COLO668 (cell line): ENCODE measurements around the gene LYG2.
"Not testable (repeated sequence)": the region's sequence is repeated elsewhere in the genome, so short reads cannot be mapped to it uniquely, and the experiment has no call there.

ENCODE experiments used
- DNase-seq: peaks from one replicate; lab custom pipeline; 2025; ENCODE audit not compliant: unreplicated experiment; lab: John Stamatoyannopoulos, UW

The LYG2 gene

GRCh38 chr2:99255491-99256318, at the start of gene LYG2:
LYG2 (minus strand) TSS chr2:99255666; CDS start chr2:99254260, 1,406 bp downstream.
- no peak for DNase-seq

GRCh38 chr2:99301097-99301496, 45.6 kb upstream of the LYG2 start, which contains the start of gene LYG1:
LYG1 (minus strand) TSS chr2:99301197; CDS start chr2:99295670, 5,527 bp downstream.
- not testable (repeated sequence) for DNase-seq

GRCh38 chr2:99299580-99299979, 44.1 kb upstream of the LYG2 start:
- no peak for DNase-seq

- no peak for DNase-seq
These were observed 42.5 kb upstream of the LYG2 start for GRCh38 chr2:99297994-99298393.

GRCh38 chr2:99285526-99285925, 30.1 kb upstream of the LYG2 start:
- no peak for DNase-seq

GRCh38 chr2:99279969-99280695, 24.7 kb upstream of the LYG2 start:
- DNase-seq: no peak

- DNase-seq: peak; percentile 22
These were observed 23.4 kb upstream of the LYG2 start for GRCh38 chr2:99278793-99279291.

- not testable (repeated sequence) for DNase-seq
These were observed 22.8 kb upstream of the LYG2 start for GRCh38 chr2:99278195-99278765.

GRCh38 chr2:99275882-99276281, 20.4 kb upstream of the LYG2 start:
- DNase-seq: no peak

- DNase-seq: no peak
These were observed 5.8 kb upstream of the LYG2 start for GRCh38 chr2:99261242-99261641.

- no peak for DNase-seq
These were observed 4.7 kb upstream of the LYG2 start for GRCh38 chr2:99260184-99260583.

- no peak for DNase-seq
These were observed 4.0 kb upstream of the LYG2 start for GRCh38 chr2:99259465-99259864.

- DNase-seq: no peak
These were observed 1.2 kb upstream of the LYG2 start for GRCh38 chr2:99256677-99257076.

GRCh38 chr2:99249951-99250350, 5.5 kb downstream of the LYG2 start:
- no peak for DNase-seq

GRCh38 chr2:99242151-99242550, 13.3 kb downstream of the LYG2 start:
- no peak for DNase-seq

GRCh38 chr2:99240431-99240830, 15.0 kb downstream of the LYG2 start:
- no peak for DNase-seq

GRCh38 chr2:99238599-99238998, 16.9 kb downstream of the LYG2 start:
- no peak for DNase-seq

GRCh38 chr2:99233177-99233576, 22.3 kb downstream of the LYG2 start:
- not testable (repeated sequence) for DNase-seq

- no peak for DNase-seq
These were observed 37.5 kb downstream of the LYG2 start for GRCh38 chr2:99217929-99218501.

- no peak for DNase-seq
These were observed 39.4 kb downstream of the LYG2 start for GRCh38 chr2:99216096-99216495.

- DNase-seq: peak; percentile 14
These were observed 50.0 kb downstream of the LYG2 start for GRCh38 chr2:99205491-99205890.
